ENCODE data around the gene ARL15. TPM values are rescaled to one million over a fixed set of nuclear protein-coding genes. Genes with fewer than 3 reads are reported as not detected.

Gene ARL15
- polyA plus RNA-seq, 4 donors: 25.7 to 39.3 (median 30.9) TPM

- DNase-seq (ENCODE audit: low read depth in 4 of 4, low spot score in 3 of 4): no peak
Measured at GRCh38 chr5:54214722-54215121, 95.7 kb downstream of the ARL15 start.

DNA sequence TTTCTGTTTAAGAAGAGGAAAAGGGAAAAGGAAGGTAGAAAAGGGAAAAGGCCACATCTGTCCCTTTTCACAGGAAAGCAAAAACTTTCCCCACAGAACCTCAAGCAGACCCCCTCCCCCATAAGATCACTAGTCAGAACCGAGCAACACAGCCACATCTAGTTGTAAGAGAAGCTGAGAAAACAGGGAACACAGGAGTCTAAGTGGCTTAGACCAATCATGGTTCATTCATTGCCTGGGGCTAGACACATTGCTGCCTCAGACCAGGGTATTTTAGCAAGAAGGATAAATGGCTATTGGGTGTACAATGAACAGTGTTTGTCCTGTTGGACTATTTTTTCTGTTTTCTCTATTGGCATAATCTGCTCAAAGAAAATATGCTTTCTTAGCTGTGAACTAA lies 98.0 kb downstream of the ARL15 start:
- no peak for DNase-seq (ENCODE audit: low read depth in 4 of 4, low spot score in 3 of 4)

DNA sequence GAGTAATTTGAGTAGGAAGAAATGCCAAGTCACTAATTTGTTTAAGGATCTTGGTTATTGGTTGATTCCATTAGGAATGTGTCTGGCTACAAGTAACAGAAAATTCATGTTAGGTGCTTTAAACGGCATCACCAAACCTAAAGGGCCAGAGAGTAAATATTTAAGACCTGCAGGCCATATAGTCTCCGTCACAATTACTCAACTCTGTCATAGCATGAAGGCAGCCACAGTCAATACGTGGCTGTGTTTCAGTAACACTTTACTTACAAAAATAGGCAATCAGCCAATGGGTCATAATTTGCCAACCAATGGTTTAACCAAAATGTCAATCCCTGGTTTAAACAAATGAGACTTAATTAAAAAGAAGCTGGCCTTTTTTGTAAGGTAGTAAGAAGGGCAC lies 98.5 kb downstream of the ARL15 start:
- DNase-seq (ENCODE audit: low read depth in 4 of 4, low spot score in 3 of 4): no peak

DNA sequence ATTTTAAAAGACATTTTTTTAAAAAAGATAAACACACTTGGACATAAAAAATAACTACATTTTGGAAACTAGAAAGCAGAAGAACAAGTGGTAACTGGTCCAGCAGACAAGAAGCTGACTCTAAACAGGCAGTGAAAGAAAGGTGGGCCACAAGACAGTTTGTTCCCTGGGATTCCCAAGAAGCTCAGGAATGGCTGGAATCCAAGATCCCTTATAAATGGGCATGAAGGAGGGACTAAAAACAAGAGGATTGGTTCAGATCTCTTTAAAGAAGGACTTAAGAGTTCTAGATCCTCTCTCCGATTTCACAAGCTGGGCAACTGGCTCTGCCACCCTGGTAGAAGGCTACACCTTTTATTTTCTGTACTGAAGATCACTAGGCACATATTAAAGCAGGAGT lies 102.8 kb downstream of the ARL15 start:
- DNase-seq (ENCODE audit: low read depth in 4 of 4, low spot score in 3 of 4): no peak

- DNase-seq (ENCODE audit: low read depth in 4 of 4, low spot score in 3 of 4): no peak
Measured at GRCh38 chr5:54206580-54207229, 103.7 kb downstream of the ARL15 start.

DNA sequence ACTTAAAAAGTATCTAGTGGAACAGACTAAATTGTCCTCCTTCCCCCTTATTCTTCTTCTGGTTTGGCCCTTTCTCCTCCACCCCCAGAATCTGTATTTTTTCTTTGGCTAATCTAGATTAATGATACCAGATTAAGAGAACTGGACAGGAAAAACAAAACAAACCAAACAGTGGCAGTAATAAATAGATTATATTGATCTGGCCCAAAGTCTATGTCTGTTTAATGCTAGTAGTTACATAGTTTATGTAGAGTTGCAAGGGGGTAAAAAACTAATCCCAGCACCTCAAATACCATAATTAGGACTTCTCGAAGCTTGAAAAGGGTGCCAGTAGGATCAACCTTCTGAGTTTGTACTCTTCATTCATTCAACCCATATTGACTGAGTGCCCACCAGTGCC lies 104.5 kb downstream of the ARL15 start:
- no peak for DNase-seq (ENCODE audit: low read depth in 4 of 4, low spot score in 3 of 4)

- DNase-seq (ENCODE audit: low read depth in 4 of 4, low spot score in 3 of 4): no peak
Measured at GRCh38 chr5:54205453-54205852, 104.9 kb downstream of the ARL15 start.

DNA sequence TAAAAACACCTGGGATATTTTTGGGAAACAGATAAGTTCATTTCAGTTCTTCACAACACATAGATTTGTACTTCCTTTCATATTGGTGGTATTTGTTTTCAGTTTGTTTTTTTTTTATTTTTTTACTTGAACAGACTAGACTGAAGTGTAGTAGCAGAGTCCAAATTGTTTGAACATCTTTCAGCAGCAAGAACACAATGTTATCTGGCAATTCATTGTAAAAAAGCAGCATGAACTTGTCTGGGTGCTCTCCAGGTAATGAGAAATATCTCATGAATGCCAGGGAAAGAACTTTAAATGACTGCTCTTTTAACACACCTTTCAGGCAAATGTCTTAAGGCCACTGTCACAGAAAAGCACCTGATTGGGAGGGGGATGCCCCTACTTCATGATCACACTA lies 113.4 kb downstream of the ARL15 start:
- no peak for DNase-seq (ENCODE audit: low read depth in 4 of 4, low spot score in 3 of 4)

- no peak for DNase-seq (ENCODE audit: low read depth in 4 of 4, low spot score in 3 of 4)
Measured at GRCh38 chr5:54195701-54196100, 114.7 kb downstream of the ARL15 start.

GRCh38 chr5:54194318-54194717 lies 116.1 kb downstream of the ARL15 start:
- no peak for DNase-seq (ENCODE audit: low read depth in 4 of 4, low spot score in 3 of 4)

DNA sequence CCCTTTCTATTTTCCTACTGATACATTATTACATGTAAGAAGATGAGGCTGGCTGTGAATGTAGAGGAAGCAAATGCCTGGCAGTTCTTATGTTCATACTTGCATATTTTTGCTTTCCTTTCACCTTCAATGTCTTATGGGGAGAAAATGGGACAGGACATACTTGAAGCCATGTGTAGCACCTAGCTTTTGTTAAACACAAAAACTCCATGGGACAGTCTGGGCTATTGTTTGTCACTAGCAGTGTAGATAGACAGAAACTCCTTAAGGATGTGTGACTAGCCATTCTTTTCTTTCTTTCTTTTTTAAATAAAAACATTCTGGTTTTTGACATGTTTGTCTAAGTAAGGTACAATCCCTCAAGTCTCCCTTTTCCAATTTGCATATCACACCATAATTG lies 122.7 kb downstream of the ARL15 start:
- no peak for DNase-seq (ENCODE audit: low read depth in 4 of 4, low spot score in 3 of 4)

DNA sequence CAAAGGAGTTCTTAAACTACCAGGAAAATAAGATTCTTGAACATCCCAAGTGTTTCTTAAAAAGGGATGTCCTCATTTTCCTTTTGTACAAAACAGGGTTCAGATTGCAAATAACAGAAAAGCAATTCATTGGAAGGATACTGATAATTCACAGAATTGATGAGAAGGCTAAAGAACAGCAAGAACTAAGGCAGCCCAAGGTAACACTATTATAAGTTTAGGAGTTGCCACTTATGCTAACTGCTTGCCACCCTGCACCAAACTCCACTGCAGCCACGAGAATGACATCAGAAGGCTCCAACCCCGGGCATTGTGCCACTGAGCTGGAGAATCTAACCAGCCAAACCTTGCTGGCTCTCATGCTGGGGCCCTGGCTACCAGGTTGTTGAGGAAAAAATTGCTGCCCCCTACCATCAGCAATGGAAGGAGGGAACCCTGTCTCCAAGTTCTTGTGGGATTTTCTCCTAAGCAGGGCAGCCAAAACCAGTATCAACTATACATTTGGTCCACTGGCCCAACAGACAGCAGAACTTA lies 123.4 kb downstream of the ARL15 start:
- DNase-seq (ENCODE audit: low read depth in 4 of 4, low spot score in 3 of 4): no peak

GRCh38 chr5:54186108-54186507 lies 124.3 kb downstream of the ARL15 start:
- DNase-seq (ENCODE audit: low read depth in 4 of 4, low spot score in 3 of 4): no peak

DNA sequence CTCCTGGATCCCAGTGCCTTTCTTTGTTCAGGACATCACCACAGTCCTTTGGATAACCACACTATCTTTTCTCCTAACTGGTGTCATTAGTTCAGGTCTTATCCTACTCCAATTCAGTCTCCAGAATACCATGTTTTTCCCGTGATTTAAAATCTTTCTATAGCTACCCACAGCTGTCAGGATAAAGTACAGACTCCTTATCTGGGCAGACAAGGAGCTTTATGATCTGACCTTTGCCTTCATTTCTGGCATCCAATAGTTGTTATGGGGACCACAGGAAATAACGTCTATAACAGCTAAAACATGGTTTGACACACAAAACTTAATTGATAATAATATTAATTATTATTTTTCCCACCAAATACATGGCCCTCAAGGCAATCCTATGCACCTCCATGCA lies 125.6 kb downstream of the ARL15 start:
- no peak for DNase-seq (ENCODE audit: low read depth in 4 of 4, low spot score in 3 of 4)

DNA sequence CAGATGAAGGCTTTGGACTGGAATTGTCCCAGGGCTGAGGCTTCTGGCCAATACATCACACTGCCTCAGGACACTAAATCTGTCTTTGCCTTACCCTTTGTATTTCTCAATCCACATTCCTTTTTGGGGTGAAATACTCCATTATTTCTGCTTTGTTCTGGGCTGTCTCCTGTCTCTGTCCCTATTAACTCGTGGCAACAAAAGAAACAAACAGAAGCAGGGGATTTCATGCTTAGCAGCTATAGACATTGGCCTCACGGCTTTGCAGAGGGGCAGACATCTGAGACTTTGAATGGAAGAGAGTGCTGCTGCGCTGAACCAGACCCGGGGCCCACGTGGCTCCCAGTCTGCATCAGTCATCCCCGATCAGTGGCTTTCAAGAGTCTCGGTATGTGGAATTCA lies 129.7 kb downstream of the ARL15 start:
- no peak for DNase-seq (ENCODE audit: low read depth in 4 of 4, low spot score in 3 of 4)

GRCh38 chr5:54178991-54179390 lies 131.4 kb downstream of the ARL15 start:
- no peak for DNase-seq (ENCODE audit: low read depth in 4 of 4, low spot score in 3 of 4)

DNA sequence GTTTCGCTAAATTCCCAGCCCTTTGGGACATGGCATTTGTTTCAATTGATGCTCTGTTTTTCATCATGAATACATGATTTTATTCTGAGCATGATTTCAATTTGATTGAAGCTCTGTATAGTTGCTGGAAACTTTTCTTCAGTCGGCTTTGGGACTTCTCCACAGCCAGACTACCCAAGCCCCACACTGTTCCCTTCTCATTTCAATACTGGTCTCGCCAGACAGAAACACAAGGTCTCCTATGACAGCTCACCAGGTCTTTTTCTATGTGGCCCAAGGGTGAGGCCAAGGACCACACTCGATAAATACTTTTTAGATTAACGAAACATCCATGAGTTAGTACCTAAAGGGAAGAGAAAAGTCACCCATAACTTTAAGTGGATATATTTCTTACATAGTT lies 132.2 kb downstream of the ARL15 start:
- no peak for DNase-seq (ENCODE audit: low read depth in 4 of 4, low spot score in 3 of 4)

- no peak for DNase-seq (ENCODE audit: low read depth in 4 of 4, low spot score in 3 of 4)
Measured at GRCh38 chr5:54177058-54177457, 133.3 kb downstream of the ARL15 start.

DNA sequence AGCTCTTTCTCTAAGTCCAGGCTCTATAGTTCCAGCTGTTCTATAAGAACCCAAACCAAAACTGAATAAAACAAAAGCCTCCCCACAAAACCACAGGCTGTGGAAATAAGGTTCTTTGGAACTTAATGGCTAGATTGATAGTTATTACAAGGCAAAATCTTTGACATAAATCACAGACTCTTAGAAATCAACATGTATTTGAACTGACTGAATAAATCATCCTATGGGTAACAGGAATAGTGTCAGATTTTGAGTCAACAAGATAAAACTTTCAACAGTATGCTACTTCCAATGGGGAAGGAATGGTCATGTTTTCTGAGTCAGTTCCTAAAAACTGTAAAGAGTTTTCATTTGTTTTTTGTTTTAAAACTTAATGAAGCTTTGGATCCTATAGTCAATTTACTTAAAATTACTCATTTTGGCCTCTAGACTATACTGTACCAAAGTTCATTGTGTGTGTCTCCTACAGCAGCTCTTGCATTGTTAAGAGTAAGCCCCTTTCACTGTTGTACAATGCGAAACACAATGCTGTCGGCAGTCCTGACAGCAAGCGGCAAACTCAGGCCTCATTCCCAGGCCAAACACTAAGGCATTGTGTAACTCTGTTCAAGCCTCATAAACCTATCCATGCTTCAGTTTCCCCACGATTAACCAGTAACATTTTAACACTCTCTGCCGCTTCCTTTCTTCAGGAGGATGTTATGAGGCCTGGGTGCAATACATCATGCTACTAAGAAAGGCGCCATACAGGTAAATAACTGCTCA lies 134.1 kb downstream of the ARL15 start:
- DNase-seq (ENCODE audit: low read depth in 4 of 4, low spot score in 3 of 4): no peak

DNA sequence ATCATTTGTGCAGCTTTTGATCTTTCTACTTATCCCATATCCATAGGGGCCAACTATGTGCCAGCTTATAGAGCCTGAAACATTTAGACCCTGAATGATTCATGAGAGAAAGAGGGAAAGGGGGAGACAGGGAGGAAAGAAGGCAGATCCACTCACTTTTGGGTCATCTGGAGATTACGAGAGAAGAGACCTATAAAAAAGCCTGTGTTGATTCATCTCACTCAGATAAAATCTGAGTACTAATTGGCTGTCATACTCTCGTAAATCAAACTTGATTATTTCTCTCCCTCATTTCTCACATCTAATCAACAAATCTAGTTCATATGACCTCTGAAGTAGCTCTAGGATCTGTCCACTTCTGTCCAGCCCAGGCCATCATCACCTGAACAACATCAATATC lies 137.1 kb downstream of the ARL15 start:
- no peak for DNase-seq (ENCODE audit: low read depth in 4 of 4, low spot score in 3 of 4)

DNA sequence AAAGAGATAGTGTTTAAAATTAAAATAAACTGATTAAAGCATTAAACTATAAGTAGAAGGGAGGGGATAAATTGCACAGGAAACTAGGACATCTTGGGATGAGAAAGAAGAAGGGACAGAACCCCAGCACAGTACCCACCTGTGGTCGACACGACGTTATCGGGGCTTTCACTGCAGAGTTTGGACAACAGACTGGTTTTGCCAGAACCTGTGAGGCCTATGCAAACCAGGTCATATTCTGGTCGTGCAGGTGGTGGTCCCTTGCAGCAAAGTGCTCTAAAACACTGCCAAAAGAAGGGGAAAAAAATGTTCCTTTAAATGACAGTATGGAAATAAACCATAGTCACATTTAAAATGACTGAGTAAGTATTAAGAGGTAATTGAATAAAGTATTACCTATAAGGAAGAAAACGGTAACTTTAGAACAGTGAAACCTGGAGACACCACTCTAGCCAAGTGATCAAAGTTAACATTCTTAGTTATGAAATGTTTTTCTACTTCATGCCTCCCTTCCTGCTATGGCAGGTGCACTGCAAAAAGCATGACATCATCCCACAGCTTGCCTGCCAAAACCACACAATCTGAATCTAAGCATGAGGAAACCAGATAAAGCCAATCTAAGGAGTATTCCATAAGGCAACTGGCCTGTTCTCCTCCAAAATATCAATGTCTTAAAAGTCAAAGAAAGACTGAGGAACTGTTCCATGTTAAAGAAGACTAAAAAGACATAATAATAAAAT lies 138.6 kb downstream of the ARL15 start:
- DNase-seq (ENCODE audit: low read depth in 4 of 4, low spot score in 3 of 4): no peak

- DNase-seq (ENCODE audit: low read depth in 4 of 4, low spot score in 3 of 4): no peak
Measured at GRCh38 chr5:54165687-54166086, 144.7 kb downstream of the ARL15 start.

Data from left renal pelvis (tissue), 4 donors.